Karpas-422 (cell line): Measurements from ENCODE around the gene KRTAP10-5. TPM values are rescaled to one million over a fixed set of nuclear protein-coding genes. Genes with fewer than 3 reads are reported as not detected.

Source experiments
- DNase-seq: peaks from one replicate; pipeline ENCODE4 v3.0.0-alpha.2; 2015
- H2AFZ ChIP-seq: fragments of 200-600 bp; sonication (generic); 2 replicates; pipeline ENCODE4 v1.6.1; 2014; ENCODE audit warnings: antibody characterized with exemption, low read length, mixed read lengths
- H3K27ac ChIP-seq: fragments of 200-600 bp; sonication (generic); 2 replicates; pipeline ENCODE4 v1.5.1; 2014; ENCODE audit warnings: mild to moderate bottlenecking, low read length, moderate library complexity
- H3K27me3 ChIP-seq: fragments of 200-600 bp; sonication (generic); 2 replicates; pipeline ENCODE4 v1.6.1; 2014; ENCODE audit warnings: low read length, mixed read lengths
- H3K36me3 ChIP-seq: fragments of 200-600 bp; sonication (generic); 2 replicates; pipeline ENCODE4 v1.6.1; 2014; ENCODE audit warnings: low read length, mixed read lengths; ENCODE audit not compliant: insufficient read depth
- H3K4me1 ChIP-seq: fragments of 200-600 bp; sonication (generic); 2 replicates; pipeline ENCODE4 v1.6.1; 2014; ENCODE audit warnings: mild to moderate bottlenecking, low read length, mixed read lengths
- H3K4me2 ChIP-seq: fragments of 200-600 bp; sonication (generic); 2 replicates; pipeline ENCODE4 v1.6.1; 2014; ENCODE audit warnings: low read length, low read depth, mild to moderate bottlenecking; ENCODE audit not compliant: poor library complexity, severe bottlenecking
- H3K4me3 ChIP-seq: fragments of 200-600 bp; sonication (generic); 2 replicates; pipeline ENCODE4 v1.5.1; 2014; ENCODE audit warnings: mild to moderate bottlenecking, antibody characterized with exemption, low read length, mixed read lengths
- H3K79me2 ChIP-seq: fragments of 200-600 bp; sonication (generic); 2 replicates; pipeline ENCODE4 v1.6.1; 2014; ENCODE audit warnings: mild to moderate bottlenecking, low read length, mixed read lengths
- H3K9ac ChIP-seq: fragments of 200-600 bp; sonication (generic); 2 replicates; pipeline ENCODE4 v1.6.0; 2014; ENCODE audit warnings: low read length
- H3K9me2 ChIP-seq: fragments of 200-600 bp; sonication (generic), shearing (Covaris generic); replicated peaks from 2 replicates; pipeline ENCODE4 v1.6.0; 2014; ENCODE audit warnings: mild to moderate bottlenecking, low read length, moderate library complexity; ENCODE audit not compliant: insufficient read depth
- H3K9me3 ChIP-seq: fragments of 300-700, 200-600 bp; sonication (generic); 2 replicates; pipeline ENCODE4 v1.6.1; 2014; ENCODE audit warnings: low read length, mixed read lengths
- H4K20me1 ChIP-seq: fragments of 200-600 bp; sonication (generic); 2 replicates; pipeline ENCODE4 v1.6.1; 2014; ENCODE audit warnings: mild to moderate bottlenecking, antibody characterized with exemption, low read length, low read depth; ENCODE audit not compliant: insufficient read depth
- total RNA-seq: library from RNA; depleted of rRNA; stranded (reverse); fragments of >200 nt; shearing (Covaris generic); gene quantifications from 2 replicates; pipeline ENCODE4 v1.2.3, GENCODE V29; 2014; ENCODE audit warnings: low replicate concordance; rRNA removed

The KRTAP10-5 gene
- total RNA-seq, 1 experiment from 2014 or later, result not detected

GRCh38 chr21:44530903-44531605, 49.4 kb downstream of the KRTAP10-5 start:
- Histone ChIP-seq H3K4me2 (no peak overlapping the region), H3K9me2 (no peaks in the 10 kb centered on the region), H3K4me1 (no peaks in the 10 kb centered on the region), H3K27me3 (no peaks in the 10 kb centered on the region), H3K27ac (no peak overlapping the region), H4K20me1 (no peaks in the 10 kb centered on the region), H3K9ac (no peak overlapping the region), H3K9me3 (no peaks in the 10 kb centered on the region), H3K4me3 (no peak overlapping the region), H3K36me3 (no peaks in the 10 kb centered on the region), H3K79me2 (no peaks in the 10 kb centered on the region), H2AFZ (no peak overlapping the region)
- DNase-seq, result no peak

- no peaks in the 10 kb centered on the region for H3K9me2 ChIP-seq
- no peak overlapping the region for H3K27ac ChIP-seq
- H3K9me3 ChIP-seq, result no peaks in the 10 kb centered on the region
- no peaks in the 10 kb centered on the region for H3K4me1 ChIP-seq
- H3K79me2 ChIP-seq, result no peaks in the 10 kb centered on the region
- no peak overlapping the region for H3K4me2 ChIP-seq
- no peak overlapping the region for H3K4me3 ChIP-seq
- H2AFZ ChIP-seq, result no peak overlapping the region
- DNase-seq, result no peak
- no peaks in the 10 kb centered on the region for H4K20me1 ChIP-seq
- no peak overlapping the region for H3K9ac ChIP-seq
- no peaks in the 10 kb centered on the region for H3K27me3 ChIP-seq
- H3K36me3 ChIP-seq, result no peaks in the 10 kb centered on the region
These were observed 50.0 kb downstream of the KRTAP10-5 start for GRCh38 chr21:44530221-44530902.

GRCh38 chr21:44529503-44530125, 50.8 kb downstream of the KRTAP10-5 start:
- no peaks in the 10 kb centered on the region for H3K4me1 ChIP-seq
- H2AFZ ChIP-seq, result no peak overlapping the region
- H3K4me3 ChIP-seq, result no peak overlapping the region
- no peaks in the 10 kb centered on the region for H3K9me2 ChIP-seq
- H3K9ac ChIP-seq, result no peak overlapping the region
- H3K27me3 ChIP-seq, result no peaks in the 10 kb centered on the region
- H3K27ac ChIP-seq, result no peak overlapping the region
- H4K20me1 ChIP-seq, result no peaks in the 10 kb centered on the region
- H3K9me3 ChIP-seq, result peaks cover 5% of the 10 kb centered on the region
- no peaks in the 10 kb centered on the region for H3K36me3 ChIP-seq
- H3K4me2 ChIP-seq, result no peak overlapping the region
- H3K79me2 ChIP-seq, result no peaks in the 10 kb centered on the region
- no peak for DNase-seq

Other genes with a start within 250 kb of the KRTAP10-5 start
- gene CFAP410, start 241.2 kb downstream of the KRTAP10-5 start, total RNA-seq, result 7.9 and 12.8 TPM in 2 replicates
- gene TRPM2, start 227.0 kb downstream of the KRTAP10-5 start, total RNA-seq, result 0.90 TPM in 1 of 2 replicates, not detected in the other
- gene LRRC3, start 125.1 kb downstream of the KRTAP10-5 start, total RNA-seq, result not detected in 2 replicates
- not detected in 2 replicates for gene KRTAP10-1, start 40.4 kb downstream of the KRTAP10-5 start, total RNA-seq
- not detected in 2 replicates for gene KRTAP10-2, start 29.1 kb downstream of the KRTAP10-5 start, total RNA-seq
- gene KRTAP10-3, start 21.8 kb downstream of the KRTAP10-5 start, total RNA-seq, result not detected in 2 replicates
- not detected in 2 replicates for gene KRTAP10-4, start 6.9 kb downstream of the KRTAP10-5 start, total RNA-seq
- not detected in 2 replicates for gene KRTAP10-6, start 11.9 kb upstream of the KRTAP10-5 start, total RNA-seq
- gene KRTAP10-7, start 20.0 kb upstream of the KRTAP10-5 start, total RNA-seq, result not detected in 2 replicates
- not detected in 2 replicates for gene KRTAP10-8, start 31.5 kb upstream of the KRTAP10-5 start, total RNA-seq
- not detected in 2 replicates for gene KRTAP10-9, start 46.5 kb upstream of the KRTAP10-5 start, total RNA-seq
- gene KRTAP10-10, start 56.8 kb upstream of the KRTAP10-5 start, total RNA-seq, result not detected in 2 replicates
- gene KRTAP10-11, start 65.8 kb upstream of the KRTAP10-5 start, total RNA-seq, result not detected in 2 replicates
- not detected in 2 replicates for gene KRTAP12-4, start 74.1 kb upstream of the KRTAP10-5 start, total RNA-seq
- not detected in 2 replicates for gene KRTAP12-3, start 77.3 kb upstream of the KRTAP10-5 start, total RNA-seq
- not detected in 2 replicates for gene KRTAP12-2, start 86.3 kb upstream of the KRTAP10-5 start, total RNA-seq
- gene KRTAP12-1, start 101.6 kb upstream of the KRTAP10-5 start, total RNA-seq, result not detected in 2 replicates
- gene KRTAP10-12, start 116.6 kb upstream of the KRTAP10-5 start, total RNA-seq, result not detected in 2 replicates
- not detected in 2 replicates for gene TSPEAR, start 131.0 kb upstream of the KRTAP10-5 start, total RNA-seq
- gene UBE2G2, start 221.2 kb upstream of the KRTAP10-5 start, total RNA-seq, result 126 and 148 TPM in 2 replicates
- gene SUMO3, start 237.5 kb upstream of the KRTAP10-5 start, total RNA-seq, result 70.3 and 80.3 TPM in 2 replicates